GM23338 (cell line): ENCODE data around the gene CLEC11A. TPM values are rescaled to one million over a fixed set of nuclear protein-coding genes. Genes with fewer than 3 reads are reported as not detected.

ENCODE experiments used
- ATAC-seq: fragments of 200-7000 bp; cut with Tn5 transposase; 3 replicates; pipeline ENCODE4 v1.9.1; 2020
- DNase-seq: peaks from one replicate; pipeline ENCODE4 v3.0.0-alpha.2; 2015; ENCODE audit warnings: low spot score
- H2AFZ ChIP-seq: fragments of 200-600 bp; sonication (generic); 2 replicates; pipeline ENCODE4 v1.8.0; 2016; ENCODE audit warnings: antibody characterized with exemption, mild to moderate bottlenecking, moderate library complexity
- H3F3A ChIP-seq: fragments of 200-600 bp; sonication (generic); replicated peaks from 2 replicates; pipeline ENCODE4 v1.8.0; 2017; ENCODE audit warnings: antibody characterized with exemption, mixed run types, low read depth
- H3K27ac ChIP-seq: fragments of 200-600 bp; sonication (generic); 2 replicates; pipeline ENCODE4 v1.6.1; 2016; ENCODE audit warnings: low read depth
- H3K27me3 ChIP-seq: fragments of 200-600 bp; sonication (generic); 2 replicates; pipeline ENCODE4 v1.8.0; 2016; ENCODE audit warnings: mild to moderate bottlenecking, mixed run types, moderate library complexity; ENCODE audit not compliant: insufficient read depth
- H3K36me3 ChIP-seq: fragments of 200-600 bp; sonication (generic); 2 replicates; pipeline ENCODE4 v1.8.0; 2016; ENCODE audit warnings: mild to moderate bottlenecking; ENCODE audit not compliant: insufficient read depth
- H3K4me1 ChIP-seq: fragments of 200-600 bp; sonication (generic); 2 replicates; pipeline ENCODE4 v1.8.0; 2016; ENCODE audit warnings: mild to moderate bottlenecking, moderate library complexity; ENCODE audit not compliant: insufficient read depth
- H3K4me2 ChIP-seq: fragments of 200-600 bp; sonication (generic); 2 replicates; pipeline ENCODE4 v1.7.1; 2017; ENCODE audit warnings: mixed run types
- H3K4me3 ChIP-seq: fragments of 200-600 bp; sonication (generic); 2 replicates; pipeline ENCODE4 v1.6.1; 2016; ENCODE audit warnings: mixed run types
- H3K79me2 ChIP-seq: fragments of 200-600 bp; sonication (generic); replicated peaks from 2 replicates; pipeline ENCODE4 v1.8.0; 2017; ENCODE audit warnings: mild to moderate bottlenecking; ENCODE audit not compliant: insufficient read depth
- H3K9me2 ChIP-seq: fragments of 200-600 bp; sonication (generic); 2 replicates; pipeline ENCODE4 v1.8.0; 2017; ENCODE audit not compliant: insufficient read depth
- H4K20me1 ChIP-seq: fragments of 200-600 bp; sonication (generic); replicated peaks from 2 replicates; pipeline ENCODE4 v1.8.0; 2017; ENCODE audit warnings: mild to moderate bottlenecking; ENCODE audit not compliant: insufficient read depth
- H3K27ac Mint-ChIP-seq: 2 replicates; pipeline ENCODE4 v1.8.0; 2020; ENCODE audit warnings: inconsistent platforms, mild to moderate bottlenecking, moderate library complexity, mixed read lengths
- H3K27me3 Mint-ChIP-seq: 3 replicates; pipeline ENCODE4 v1.8.0; 2022; ENCODE audit warnings: low read depth, mild to moderate bottlenecking, moderate library complexity, mixed read lengths, inconsistent platforms; ENCODE audit not compliant: insufficient read depth, poor library complexity
- H3K36me3 Mint-ChIP-seq: 3 replicates; pipeline ENCODE4 v1.8.0; 2021; ENCODE audit warnings: low read depth, mild to moderate bottlenecking, inconsistent platforms, moderate library complexity, mixed read lengths
- H3K4me1 Mint-ChIP-seq: 3 replicates; pipeline ENCODE4 v1.8.0; 2020; ENCODE audit warnings: mild to moderate bottlenecking, inconsistent platforms, mixed read lengths
- H3K4me3 Mint-ChIP-seq: 3 replicates; pipeline ENCODE4 v1.8.0; 2021; ENCODE audit warnings: moderate library complexity, mild to moderate bottlenecking, inconsistent platforms, mixed read lengths
- H3K9me3 Mint-ChIP-seq: 3 replicates; pipeline ENCODE4 v1.8.0; 2020; ENCODE audit warnings: moderate library complexity, mild to moderate bottlenecking, inconsistent platforms, mixed read lengths
- CREB1 ChIP-seq: fragments of 250-450 bp; sonication (Bioruptor Pico); IDR thresholded peaks from 2 replicates; pipeline ENCODE4 v1.5.0; 2020; ENCODE audit warnings: low read depth, mild to moderate bottlenecking, moderate library complexity
- ETS1 ChIP-seq: IDR thresholded peaks from 2 replicates; pipeline ENCODE4 v1.6.1; 2016; ENCODE audit warnings: antibody characterized with exemption
- EZH2 ChIP-seq: fragments of 200-600 bp; sonication (generic); IDR thresholded peaks from one replicate; pipeline ENCODE4 v1.8.0; 2017; ENCODE audit warnings: antibody characterized with exemption, mild to moderate bottlenecking, low read depth; ENCODE audit not compliant: unreplicated experiment
- POLR2AphosphoS5 ChIP-seq: IDR thresholded peaks from 2 replicates; pipeline ENCODE4 v1.6.1; 2016; ENCODE audit warnings: antibody characterized with exemption, low read depth
- ZNF331 ChIP-seq: fragments of 250-450 bp; sonication (Bioruptor Pico); IDR thresholded peaks from 2 replicates; pipeline ENCODE4 v1.5.0; 2020; ENCODE audit warnings: low read depth, mild to moderate bottlenecking, moderate library complexity
- polyA plus RNA-seq: library from polyadenylated mRNA; unstranded; fragments of >200 nt; fragmentation: Nextera tagmentation; extraction: Ambion mirVana; gene quantifications from 2 replicates; pipeline ENCODE4 v1.2.1, GENCODE V29; 2016
- total RNA-seq: library from RNA; depleted of rRNA; stranded (reverse); fragments of >200 nt; shearing (Covaris generic); gene quantifications from 2 replicates; pipeline ENCODE4 v1.2.3, GENCODE V29; 2014
- TF ChIP-seq, protein P1 (sequence below), 2 experiments: fragments of 200-600 bp in 1 of 2; sonication (generic) in 1 of 2; conservative IDR thresholded peaks; 2 replicates each; pipeline versions ENCODE4 v1.5.1 to v1.6.1; 2016 to 2017; ENCODE audit warnings: antibody characterized with exemption in 2 of 2, low read depth in 2 of 2, mild to moderate bottlenecking in 2 of 2, moderate library complexity in 1 of 2
- TF ChIP-seq, protein P2 (sequence below): IDR thresholded peaks from one replicate; pipeline ENCODE4 v1.6.1; 2018; ENCODE audit warnings: antibody characterized with exemption; ENCODE audit not compliant: unreplicated experiment

CLEC11A gene
- total and polyA plus RNA-seq, 2 experiments from 2014 or later = 8.0 to 15.5 TPM

DNA sequence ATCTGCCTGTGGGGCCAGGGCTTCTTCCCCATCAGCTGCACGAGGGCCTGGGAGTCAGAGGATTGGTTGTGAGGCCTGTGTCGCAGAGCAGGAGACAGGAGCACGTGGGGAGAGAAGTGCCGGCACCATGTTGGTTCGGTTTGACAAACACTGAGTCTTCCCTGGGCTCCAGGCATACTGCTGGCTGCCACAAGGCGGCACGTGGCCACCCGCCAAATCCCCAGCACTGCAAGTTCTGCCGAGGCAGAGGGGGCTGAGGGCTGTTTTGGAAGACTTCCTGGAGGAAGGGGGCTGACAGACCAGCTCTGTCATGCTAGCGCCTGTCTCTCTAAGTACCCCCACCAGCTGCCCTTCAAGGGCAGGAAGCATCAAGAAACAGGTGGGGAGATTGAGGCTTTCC is 13.1 kb upstream of the CLEC11A start:
- H3K4me3 ChIP-seq = no peak overlapping the region
- H3K36me3 ChIP-seq = no peaks in the 10 kb centered on the region
- H3K79me2 ChIP-seq = no peaks in the 10 kb centered on the region
- H3K4me1 ChIP-seq = no peaks in the 10 kb centered on the region
- H3K4me2 ChIP-seq = no peak overlapping the region
- Mint-ChIP-seq H3K27me3 (peaks cover 13% of the 10 kb centered on the region), H3K4me1 (no peaks in the 10 kb centered on the region), H3K9me3 (peaks cover 97% of the 10 kb centered on the region), H3K36me3 (peaks cover 56% of the 10 kb centered on the region), H3K27ac (no peak overlapping the region), H3K4me3 (no peak overlapping the region)
- no peak overlapping the region for H2AFZ ChIP-seq
- H3K27ac ChIP-seq = no peak overlapping the region
- no peaks in the 10 kb centered on the region for H3K9me2 ChIP-seq
- no peaks in the 10 kb centered on the region for H3F3A ChIP-seq
- H4K20me1 ChIP-seq = no peaks in the 10 kb centered on the region; the same call in 1 of the 2 replicates
- H3K27me3 ChIP-seq = no peaks in the 10 kb centered on the region
- ATAC-seq (no peak), DNase-seq (no peak)
- no peak for TF ChIP-seq CREB1 (CRISPR knock-in tag)
- TF ChIP-seq, protein P1, sequence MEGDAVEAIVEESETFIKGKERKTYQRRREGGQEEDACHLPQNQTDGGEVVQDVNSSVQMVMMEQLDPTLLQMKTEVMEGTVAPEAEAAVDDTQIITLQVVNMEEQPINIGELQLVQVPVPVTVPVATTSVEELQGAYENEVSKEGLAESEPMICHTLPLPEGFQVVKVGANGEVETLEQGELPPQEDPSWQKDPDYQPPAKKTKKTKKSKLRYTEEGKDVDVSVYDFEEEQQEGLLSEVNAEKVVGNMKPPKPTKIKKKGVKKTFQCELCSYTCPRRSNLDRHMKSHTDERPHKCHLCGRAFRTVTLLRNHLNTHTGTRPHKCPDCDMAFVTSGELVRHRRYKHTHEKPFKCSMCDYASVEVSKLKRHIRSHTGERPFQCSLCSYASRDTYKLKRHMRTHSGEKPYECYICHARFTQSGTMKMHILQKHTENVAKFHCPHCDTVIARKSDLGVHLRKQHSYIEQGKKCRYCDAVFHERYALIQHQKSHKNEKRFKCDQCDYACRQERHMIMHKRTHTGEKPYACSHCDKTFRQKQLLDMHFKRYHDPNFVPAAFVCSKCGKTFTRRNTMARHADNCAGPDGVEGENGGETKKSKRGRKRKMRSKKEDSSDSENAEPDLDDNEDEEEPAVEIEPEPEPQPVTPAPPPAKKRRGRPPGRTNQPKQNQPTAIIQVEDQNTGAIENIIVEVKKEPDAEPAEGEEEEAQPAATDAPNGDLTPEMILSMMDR (conservative IDR thresholded peaks at IDR 0.05; ENCODE audit: low read depth in 2 of 2) = peak in 1 of 2 experiments; percentile 12; a peak in 1 of 4 replicates

- Mint-ChIP-seq H3K4me1 (no peaks in the 10 kb centered on the region), H3K4me3 (no peak overlapping the region), H3K27me3 (peaks cover 14% of the 10 kb centered on the region), H3K36me3 (peaks cover 57% of the 10 kb centered on the region), H3K9me3 (peaks cover 97% of the 10 kb centered on the region), H3K27ac (no peak overlapping the region)
- Histone ChIP-seq H3K79me2 (no peaks in the 10 kb centered on the region), H3F3A (no peaks in the 10 kb centered on the region), H3K4me2 (no peak overlapping the region), H3K27ac (no peak overlapping the region), H3K4me1 (no peaks in the 10 kb centered on the region), H3K9me2 (no peaks in the 10 kb centered on the region), H3K27me3 (no peaks in the 10 kb centered on the region), H2AFZ (no peak overlapping the region), H3K36me3 (no peaks in the 10 kb centered on the region), H3K4me3 (no peak overlapping the region), H4K20me1 (no peaks in the 10 kb centered on the region; the same call in 1 of the 2 replicates)
- DNase-seq (no peak), ATAC-seq (no peak)
- TF ChIP-seq ZNF331 (CRISPR knock-in tag) (no peak), ETS1 (no peak), EZH2 (no peak), POLR2AphosphoS5 (no peak)
- TF ChIP-seq, protein P2, sequence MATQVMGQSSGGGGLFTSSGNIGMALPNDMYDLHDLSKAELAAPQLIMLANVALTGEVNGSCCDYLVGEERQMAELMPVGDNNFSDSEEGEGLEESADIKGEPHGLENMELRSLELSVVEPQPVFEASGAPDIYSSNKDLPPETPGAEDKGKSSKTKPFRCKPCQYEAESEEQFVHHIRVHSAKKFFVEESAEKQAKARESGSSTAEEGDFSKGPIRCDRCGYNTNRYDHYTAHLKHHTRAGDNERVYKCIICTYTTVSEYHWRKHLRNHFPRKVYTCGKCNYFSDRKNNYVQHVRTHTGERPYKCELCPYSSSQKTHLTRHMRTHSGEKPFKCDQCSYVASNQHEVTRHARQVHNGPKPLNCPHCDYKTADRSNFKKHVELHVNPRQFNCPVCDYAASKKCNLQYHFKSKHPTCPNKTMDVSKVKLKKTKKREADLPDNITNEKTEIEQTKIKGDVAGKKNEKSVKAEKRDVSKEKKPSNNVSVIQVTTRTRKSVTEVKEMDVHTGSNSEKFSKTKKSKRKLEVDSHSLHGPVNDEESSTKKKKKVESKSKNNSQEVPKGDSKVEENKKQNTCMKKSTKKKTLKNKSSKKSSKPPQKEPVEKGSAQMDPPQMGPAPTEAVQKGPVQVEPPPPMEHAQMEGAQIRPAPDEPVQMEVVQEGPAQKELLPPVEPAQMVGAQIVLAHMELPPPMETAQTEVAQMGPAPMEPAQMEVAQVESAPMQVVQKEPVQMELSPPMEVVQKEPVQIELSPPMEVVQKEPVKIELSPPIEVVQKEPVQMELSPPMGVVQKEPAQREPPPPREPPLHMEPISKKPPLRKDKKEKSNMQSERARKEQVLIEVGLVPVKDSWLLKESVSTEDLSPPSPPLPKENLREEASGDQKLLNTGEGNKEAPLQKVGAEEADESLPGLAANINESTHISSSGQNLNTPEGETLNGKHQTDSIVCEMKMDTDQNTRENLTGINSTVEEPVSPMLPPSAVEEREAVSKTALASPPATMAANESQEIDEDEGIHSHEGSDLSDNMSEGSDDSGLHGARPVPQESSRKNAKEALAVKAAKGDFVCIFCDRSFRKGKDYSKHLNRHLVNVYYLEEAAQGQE = no peak
- TF ChIP-seq, protein P1 (conservative IDR thresholded peaks at IDR 0.05; ENCODE audit: low read depth in 2 of 2) = no peak
Measured at GRCh38 chr19:50710612-50711011, 12.6 kb upstream of the CLEC11A start.
